ENCODE measurements around the gene SCGB1D1.

SCGB1D1 gene

DNA sequence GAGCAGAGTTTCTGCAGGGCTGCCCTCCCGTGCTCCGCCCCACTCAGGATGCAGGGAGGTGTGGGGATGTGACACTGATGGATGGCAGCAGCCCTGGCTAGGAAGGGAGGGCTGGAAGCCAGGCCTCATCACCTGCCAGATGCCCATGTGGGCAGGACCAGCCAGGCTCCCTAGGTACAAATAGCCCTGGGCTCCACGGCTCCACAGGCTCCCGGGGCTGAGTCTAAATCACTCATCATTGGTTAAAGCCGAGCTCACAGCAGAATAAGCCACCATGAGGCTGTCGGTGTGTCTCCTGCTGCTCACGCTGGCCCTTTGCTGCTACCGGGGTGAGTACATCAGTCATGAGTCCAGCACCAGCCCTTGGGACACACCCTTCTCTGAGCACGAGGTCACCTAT is at the start of gene SCGB1D1:
Gene SCGB1D1 (plus strand): TSS at position 206 of the 400 bp plus-strand sequence. CDS start 69 bp downstream, at position 275.
- no peak for DNase-seq (ENCODE audit: low read depth)

- no peak for DNase-seq (ENCODE audit: low read depth)
Observed at GRCh38 chr11:62140304-62141110, 49.5 kb upstream of the SCGB1D1 start.

GRCh38 chr11:62141111-62142042 is 48.6 kb upstream of the SCGB1D1 start:
- no peak for DNase-seq (ENCODE audit: low read depth)

DNA sequence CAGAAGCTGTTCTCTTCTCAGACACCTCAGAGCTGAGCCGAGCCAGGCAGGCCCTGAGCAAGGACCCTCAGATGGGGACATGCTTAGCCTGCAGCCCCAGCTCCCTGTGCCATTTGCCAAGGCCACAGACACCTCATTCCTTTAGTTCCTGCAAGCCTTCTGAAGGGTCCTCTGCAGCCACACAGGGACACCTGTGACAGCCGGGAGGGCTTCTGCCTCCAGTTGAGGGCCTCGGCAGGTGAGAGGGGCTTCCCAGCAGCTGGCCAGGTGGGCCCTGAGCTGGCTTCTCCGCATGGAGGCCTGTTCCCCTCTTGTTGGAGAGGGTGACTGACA is 48.0 kb upstream of the SCGB1D1 start:
- no peak for DNase-seq (ENCODE audit: low read depth)

- no peak for DNase-seq (ENCODE audit: low read depth)
Observed at GRCh38 chr11:62142921-62143320, 47.1 kb upstream of the SCGB1D1 start.

DNA sequence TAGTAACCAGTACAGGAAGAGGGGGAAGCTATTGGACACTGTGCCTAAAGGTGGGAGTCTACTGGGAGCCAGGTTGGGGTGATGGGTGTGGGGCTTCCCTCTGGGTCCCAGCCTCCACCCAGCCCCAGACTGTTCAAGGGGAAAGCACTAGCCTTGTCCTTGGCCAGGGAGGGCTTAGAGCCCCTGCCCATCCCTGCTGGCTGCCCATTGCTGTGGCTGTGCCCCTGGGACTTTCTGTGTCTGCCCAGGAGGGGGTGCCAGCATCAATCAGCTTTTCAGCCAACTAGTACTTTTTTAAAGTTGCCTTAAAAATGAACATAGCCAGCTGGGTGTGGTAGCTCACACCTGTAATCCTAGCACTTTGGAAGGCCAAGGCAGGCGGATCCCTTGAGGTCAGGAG is 46.3 kb upstream of the SCGB1D1 start:
- DNase-seq (ENCODE audit: low read depth): no peak

DNA sequence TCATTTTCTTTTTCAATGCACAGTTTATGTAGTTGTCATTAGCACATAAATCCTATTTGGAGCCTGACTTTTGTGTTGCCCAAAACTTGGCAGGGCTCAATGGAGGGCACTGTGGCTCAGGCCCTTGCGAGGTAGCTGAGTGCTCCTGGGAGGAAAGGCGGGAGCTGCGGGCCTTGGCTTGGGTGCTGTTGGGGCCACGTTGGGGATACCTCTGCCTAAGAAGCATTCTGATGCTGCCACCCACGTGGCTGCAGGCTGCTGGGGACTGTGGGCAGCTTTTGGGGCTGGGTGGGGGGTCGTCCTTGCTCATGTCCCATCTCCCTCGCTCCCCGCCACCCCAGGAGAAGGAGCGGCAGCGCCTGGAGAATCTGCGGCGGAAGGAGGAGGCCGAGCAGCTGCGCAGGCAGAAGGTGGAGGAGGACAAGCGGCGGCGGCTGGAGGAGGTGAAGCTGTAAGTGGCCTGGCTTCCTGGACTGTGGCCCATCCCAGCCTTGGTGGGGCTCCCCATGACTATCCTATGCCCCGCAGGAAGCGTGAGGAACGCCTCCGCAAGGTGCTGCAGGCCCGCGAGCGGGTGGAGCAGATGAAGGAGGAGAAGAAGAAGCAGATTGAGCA is 45.3 kb upstream of the SCGB1D1 start:
- DNase-seq (ENCODE audit: low read depth): no peak

DNA sequence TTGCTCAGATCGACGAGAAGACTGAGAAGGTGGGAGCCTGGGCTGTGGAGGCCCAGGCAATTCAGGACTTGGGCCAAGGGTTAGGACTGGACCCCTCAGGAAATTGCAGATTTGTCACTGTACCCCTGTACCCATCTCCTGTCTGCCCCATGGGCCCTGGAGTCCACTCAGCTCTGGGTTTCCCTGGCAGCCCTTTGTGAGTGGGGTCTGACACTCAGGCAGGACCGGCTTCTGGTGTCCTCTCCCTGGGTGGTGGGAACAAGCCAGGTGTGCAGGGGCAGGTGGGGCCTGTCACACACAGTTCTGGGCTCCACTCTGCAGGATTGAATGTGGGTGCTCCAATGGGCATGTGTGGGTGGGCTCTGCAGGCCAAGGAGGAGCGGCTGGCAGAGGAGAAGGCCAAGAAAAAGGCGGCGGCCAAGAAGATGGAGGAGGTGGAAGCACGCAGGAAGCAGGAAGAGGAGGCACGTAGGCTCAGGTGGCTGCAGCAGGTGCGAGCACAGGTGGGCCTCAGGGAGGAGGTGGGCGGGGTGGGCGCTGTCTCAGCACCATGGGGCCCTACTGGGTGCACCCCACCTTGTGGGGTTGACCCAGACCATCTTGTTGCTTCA is 44.6 kb upstream of the SCGB1D1 start:
- DNase-seq (ENCODE audit: low read depth): no peak

DNA sequence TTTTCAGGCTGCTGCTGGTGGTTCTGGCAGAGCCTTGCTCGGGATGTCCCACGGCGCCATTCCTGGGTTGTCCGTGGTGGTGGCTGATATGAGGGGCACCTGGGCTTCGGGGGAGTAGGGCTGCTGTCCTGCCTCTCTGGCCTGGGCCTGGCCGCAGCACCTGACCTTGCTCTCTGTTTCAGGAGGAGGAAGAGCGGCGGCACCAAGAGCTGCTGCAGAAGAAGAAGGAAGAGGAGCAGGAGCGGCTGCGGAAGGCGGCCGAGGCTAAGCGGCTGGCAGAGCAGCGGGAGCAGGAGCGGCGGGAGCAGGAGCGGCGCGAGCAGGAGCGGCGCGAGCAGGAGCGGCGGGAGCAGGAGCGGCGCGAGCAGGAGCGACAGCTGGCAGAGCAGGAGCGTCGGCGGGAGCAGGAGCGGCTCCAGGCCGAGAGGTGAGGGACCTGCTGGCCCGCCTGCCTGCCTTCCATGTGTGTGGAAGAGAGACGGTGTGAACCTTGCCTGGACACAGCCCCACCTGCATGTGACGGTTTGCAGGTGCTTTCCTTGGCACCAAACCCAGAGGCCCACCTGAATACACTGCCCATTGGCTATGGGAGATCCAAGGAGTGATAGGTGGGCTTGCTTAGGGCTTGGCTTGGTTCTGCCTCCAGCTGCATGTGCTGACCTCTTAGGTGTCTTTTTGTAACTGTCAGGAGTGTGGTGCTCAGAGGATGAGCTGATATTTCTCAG is 43.4 kb upstream of the SCGB1D1 start:
- no peak for DNase-seq (ENCODE audit: low read depth)

DNA sequence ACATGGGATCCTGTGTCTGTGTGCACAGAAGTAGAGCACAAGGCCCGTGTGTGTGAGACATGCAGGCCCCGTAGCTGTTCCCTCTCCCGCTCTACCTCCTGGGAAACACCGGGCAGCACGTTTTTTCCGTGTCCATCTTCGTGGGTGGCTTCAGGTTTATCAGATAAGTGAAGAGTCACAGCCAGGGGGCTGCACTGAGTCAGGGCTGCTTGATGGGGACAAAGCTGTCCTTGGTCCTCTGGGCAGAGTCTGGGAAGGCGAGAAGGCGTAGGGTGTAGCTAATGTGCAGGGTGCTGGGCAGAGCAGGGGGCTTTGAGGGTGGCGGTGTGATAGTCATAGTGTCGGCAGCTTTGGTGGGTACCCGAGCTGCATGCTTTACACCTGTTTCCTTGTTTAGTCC is 42.5 kb upstream of the SCGB1D1 start:
- DNase-seq (ENCODE audit: low read depth): no peak

DNA sequence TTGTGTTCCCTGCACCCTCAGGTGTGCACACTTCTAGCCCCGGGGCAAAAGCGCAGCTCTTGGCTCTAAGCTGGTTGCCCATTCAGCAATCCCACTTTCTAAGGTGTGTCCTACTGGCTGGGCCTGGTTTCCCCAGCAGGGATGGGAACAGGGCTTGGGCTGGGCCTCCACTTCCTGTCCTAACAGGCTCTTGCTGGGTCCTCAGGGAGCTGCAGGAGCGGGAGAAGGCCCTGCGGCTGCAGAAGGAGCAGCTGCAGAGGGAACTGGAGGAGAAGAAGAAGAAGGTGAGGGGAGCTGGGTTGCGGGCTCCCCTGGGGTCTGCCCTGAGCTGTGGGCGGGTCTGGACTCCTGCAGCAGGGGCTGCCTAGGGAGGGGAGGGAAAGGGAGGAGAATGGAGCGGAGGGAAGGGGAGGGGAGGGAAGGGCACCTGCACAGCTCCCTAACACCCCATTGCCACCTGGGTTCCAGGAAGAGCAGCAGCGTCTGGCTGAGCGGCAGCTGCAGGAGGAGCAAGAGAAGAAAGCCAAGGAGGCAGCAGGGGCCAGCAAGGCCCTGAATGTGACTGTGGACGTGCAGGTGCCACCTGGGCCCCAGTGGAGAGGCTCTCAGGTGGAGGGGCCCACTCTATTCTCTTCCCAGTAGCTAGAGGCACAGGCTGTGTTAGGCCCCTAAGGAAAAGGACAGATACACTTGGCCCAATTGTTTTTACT is 41.6 kb upstream of the SCGB1D1 start:
- no peak for DNase-seq (ENCODE audit: low read depth)

DNA sequence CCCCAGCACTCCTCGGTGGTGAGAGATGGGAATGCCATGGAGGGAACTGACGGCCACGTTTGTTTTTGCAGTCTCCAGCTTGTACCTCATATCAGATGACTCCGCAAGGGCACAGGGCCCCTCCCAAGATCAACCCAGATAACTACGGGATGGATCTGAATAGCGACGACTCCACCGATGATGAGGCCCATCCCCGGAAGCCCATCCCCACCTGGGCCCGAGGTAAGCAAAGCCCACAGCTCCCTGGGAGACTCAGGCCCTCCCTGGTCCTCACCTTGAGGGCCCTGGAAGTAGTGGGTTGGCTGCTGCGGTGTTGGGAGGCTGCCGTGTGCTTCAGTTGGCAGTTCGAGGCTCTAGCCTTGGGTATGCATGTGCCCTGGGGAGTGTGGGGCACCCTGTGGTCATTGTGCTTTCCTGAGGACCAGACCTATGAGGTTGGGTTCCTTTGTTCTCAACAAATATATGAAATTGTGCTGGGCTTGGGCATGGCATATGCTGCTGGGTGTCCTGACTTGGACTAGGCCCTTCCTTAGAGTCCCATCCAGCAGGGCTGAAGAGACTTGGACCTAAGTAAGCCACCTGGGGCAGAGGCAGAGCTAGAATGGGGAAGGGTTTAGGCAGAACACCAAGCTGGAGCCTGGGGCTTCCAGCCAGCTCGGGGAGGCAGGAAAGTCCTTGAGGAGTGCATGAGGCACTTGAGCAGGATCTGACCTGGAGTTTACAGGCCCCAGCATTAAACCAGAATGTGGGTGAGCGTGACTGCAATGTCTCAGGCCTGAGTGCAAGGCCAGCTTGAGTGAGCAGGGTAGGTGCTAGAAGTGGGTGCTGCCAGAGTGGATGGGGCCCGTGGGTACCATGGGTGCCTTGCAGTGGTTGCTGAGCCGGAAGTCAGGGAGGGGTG is 39.8 kb upstream of the SCGB1D1 start:
- no peak for DNase-seq (ENCODE audit: low read depth)

- DNase-seq (ENCODE audit: low read depth): no peak
Observed at GRCh38 chr11:62150887-62151736, 38.9 kb upstream of the SCGB1D1 start.

DNA sequence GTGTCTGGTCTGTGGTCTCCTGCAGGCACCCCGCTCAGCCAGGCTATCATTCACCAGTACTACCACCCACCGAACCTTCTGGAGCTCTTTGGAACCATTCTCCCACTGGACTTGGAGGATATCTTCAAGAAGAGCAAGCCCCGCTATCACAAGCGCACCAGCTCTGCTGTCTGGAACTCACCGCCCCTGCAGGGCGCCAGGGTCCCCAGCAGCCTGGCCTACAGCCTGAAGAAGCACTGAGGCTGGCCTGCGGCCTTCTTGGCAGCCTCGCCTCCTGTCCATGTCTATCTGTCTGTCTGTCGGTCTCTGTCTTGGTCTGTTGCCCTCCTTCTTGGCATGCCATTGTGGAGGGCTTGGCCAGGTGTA is 38.3 kb upstream of the SCGB1D1 start:
- DNase-seq (ENCODE audit: low read depth): no peak

GRCh38 chr11:62152245-62153086 is 37.5 kb upstream of the SCGB1D1 start:
- no peak for DNase-seq (ENCODE audit: low read depth)

GRCh38 chr11:62153087-62153395 is 37.0 kb upstream of the SCGB1D1 start:
- no peak for DNase-seq (ENCODE audit: low read depth)

DNA sequence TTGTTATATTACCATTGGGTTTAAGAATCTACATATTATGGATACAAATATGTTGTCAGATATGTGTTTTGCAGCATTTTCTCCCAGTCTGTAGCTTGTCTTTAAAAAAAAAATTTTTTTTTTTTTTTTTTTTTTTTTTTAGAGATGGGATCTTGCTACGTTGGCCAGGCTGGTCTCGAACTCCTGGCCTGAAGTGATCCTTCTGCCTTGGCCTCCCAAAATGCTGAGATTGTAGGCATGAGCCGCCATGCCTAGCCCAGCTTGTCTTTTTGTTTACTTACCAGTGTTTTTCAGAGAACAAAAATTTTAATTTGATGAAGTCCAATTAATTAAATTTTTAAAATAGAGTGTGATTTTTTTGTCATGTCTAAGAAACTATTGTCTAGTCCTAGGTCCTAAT is 36.4 kb upstream of the SCGB1D1 start:
- no peak for DNase-seq (ENCODE audit: low read depth)

GRCh38 chr11:62157603-62158002 is 32.4 kb upstream of the SCGB1D1 start:
- no peak for DNase-seq (ENCODE audit: low read depth)

All from stimulated activated CD8-positive, alpha-beta memory T cell treated with anti-CD3 and anti-CD28 coated beads, Interleukin-12 subunit alpha, Interleukin-12 subunit beta, amount 100 ng/mL, for 4 hours (primary cell).